HG03039 (cell line): ENCODE results near the gene GRID1.
"Not testable (repeated sequence)": the region's sequence is repeated elsewhere in the genome, so short reads cannot be mapped to it uniquely, and the experiment has no call there.

ENCODE experiments used
- ATAC-seq: cut with Tn5 transposase; IDR thresholded peaks from one replicate; pipeline ENCODE4 v1.9.1; 2021; ENCODE audit warnings: mild to moderate bottlenecking, moderate library complexity; ENCODE audit not compliant: unreplicated experiment

GRID1 gene

GRCh38 chr10:86256690-86257315, 109.8 kb downstream of the GRID1 start:
- ATAC-seq = no peak

GRCh38 chr10:86255405-86256251, 111.0 kb downstream of the GRID1 start:
- no peak for ATAC-seq

GRCh38 chr10:86254526-86255174, 111.9 kb downstream of the GRID1 start:
- ATAC-seq = no peak

- no peak for ATAC-seq
These were observed 112.5 kb downstream of the GRID1 start for GRCh38 chr10:86254081-86254480.

GRCh38 chr10:86253091-86254072, 113.2 kb downstream of the GRID1 start:
- ATAC-seq = no peak

- no peak for ATAC-seq
These were observed 114.0 kb downstream of the GRID1 start for GRCh38 chr10:86252556-86252955.

- ATAC-seq = no peak
These were observed 114.5 kb downstream of the GRID1 start for GRCh38 chr10:86252079-86252478.

- ATAC-seq = no peak
These were observed 115.2 kb downstream of the GRID1 start for GRCh38 chr10:86251426-86251825.

- ATAC-seq = no peak
These were observed 116.2 kb downstream of the GRID1 start for GRCh38 chr10:86250399-86250798.

GRCh38 chr10:86249794-86250193, 116.8 kb downstream of the GRID1 start:
- ATAC-seq = no peak

GRCh38 chr10:86248062-86248461, 118.5 kb downstream of the GRID1 start:
- no peak for ATAC-seq

GRCh38 chr10:86247588-86247987, 119.0 kb downstream of the GRID1 start:
- ATAC-seq = no peak

GRCh38 chr10:86247073-86247472, 119.5 kb downstream of the GRID1 start:
- ATAC-seq = no peak

- no peak for ATAC-seq
These were observed 120.2 kb downstream of the GRID1 start for GRCh38 chr10:86246279-86246940.

GRCh38 chr10:86245015-86245394, 121.6 kb downstream of the GRID1 start:
- ATAC-seq = no peak

GRCh38 chr10:86244297-86245014, 122.1 kb downstream of the GRID1 start:
- no peak for ATAC-seq

- no peak for ATAC-seq
These were observed 122.9 kb downstream of the GRID1 start for GRCh38 chr10:86243651-86244155.

GRCh38 chr10:86242761-86243160, 123.8 kb downstream of the GRID1 start:
- no peak for ATAC-seq

- ATAC-seq = not testable (repeated sequence)
These were observed 128.5 kb downstream of the GRID1 start for GRCh38 chr10:86238089-86238488.
